ENCODE data around the gene CHIT1. TPM values are rescaled to one million over a fixed set of nuclear protein-coding genes. Genes with fewer than 3 reads are reported as not detected.

The CHIT1 gene
- total RNA-seq, 2 experiments from 2014 or later: 0.15 to 0.55 TPM

- Mint-ChIP-seq H3K27me3 (no peaks in the 10 kb centered on the region), H3K36me3 (ENCODE audit: low read depth) (no peaks in the 10 kb centered on the region), H3K4me3 (no peak overlapping the region), H3K27ac (no peak overlapping the region), H3K9me3 (no peaks in the 10 kb centered on the region), H3K4me1 (no peaks in the 10 kb centered on the region)
- POLR2A ChIA-PET: no interaction called here
- CTCF ChIA-PET: interaction anchor here (1.1 to 3.8 kb wide), 15 partner anchors 9 to 139 kb away, joined by 3 to 44 read pairs (median 6); no protein-coding TSS in a partner anchor
- no peak for DNase-seq
Measured at GRCh38 chr1:203173011-203173555, 56.4 kb downstream of the CHIT1 start.

- ChIA-PET POLR2A (no interaction called here), CTCF (interaction anchor here (0.6 to 3.8 kb wide), 22 partner anchors 9 to 413 kb away, joined by 3 to 44 read pairs (median 4); no protein-coding TSS in a partner anchor)
- no peak overlapping the region for H3K27ac Mint-ChIP-seq
- H3K27me3 Mint-ChIP-seq: no peaks in the 10 kb centered on the region
- no peaks in the 10 kb centered on the region for H3K4me1 Mint-ChIP-seq
- H3K36me3 Mint-ChIP-seq (ENCODE audit: low read depth): no peaks in the 10 kb centered on the region
- no peak overlapping the region for H3K4me3 Mint-ChIP-seq
- no peaks in the 10 kb centered on the region for H3K9me3 Mint-ChIP-seq
- peak; percentile 64 for DNase-seq
Measured at GRCh38 chr1:203172184-203173010, 57.1 kb downstream of the CHIT1 start.

GRCh38 chr1:203171341-203172183 is 57.9 kb downstream of the CHIT1 start:
- ChIA-PET CTCF (interaction anchor here (0.8 to 3.8 kb wide), 16 partner anchors 8 to 150 kb away, joined by 3 to 44 read pairs (median 5); no protein-coding TSS in a partner anchor), POLR2A (no interaction called here)
- Mint-ChIP-seq H3K4me3 (no peak overlapping the region), H3K27me3 (no peaks in the 10 kb centered on the region), H3K36me3 (ENCODE audit: low read depth) (no peaks in the 10 kb centered on the region), H3K9me3 (no peaks in the 10 kb centered on the region), H3K4me1 (no peaks in the 10 kb centered on the region), H3K27ac (no peak overlapping the region)
- no peak for DNase-seq

GRCh38 chr1:203170625-203171330 is 58.7 kb downstream of the CHIT1 start:
- CTCF ChIA-PET: interaction anchor here (1.1 to 3.8 kb wide), 3 partner anchors 23 to 131 kb away, joined by 3 to 44 read pairs (median 16); no protein-coding TSS in a partner anchor
- no peaks in the 10 kb centered on the region for H3K36me3 Mint-ChIP-seq (ENCODE audit: low read depth)
- POLR2A ChIA-PET: no interaction called here
- no peaks in the 10 kb centered on the region for H3K4me1 Mint-ChIP-seq
- DNase-seq: no peak
- H3K27ac Mint-ChIP-seq: no peak overlapping the region
- no peaks in the 10 kb centered on the region for H3K27me3 Mint-ChIP-seq
- H3K4me3 Mint-ChIP-seq: no peak overlapping the region
- H3K9me3 Mint-ChIP-seq: no peaks in the 10 kb centered on the region

- H3K9me3 Mint-ChIP-seq: no peaks in the 10 kb centered on the region
- no peaks in the 10 kb centered on the region for H3K4me1 Mint-ChIP-seq
- no peaks in the 10 kb centered on the region for H3K36me3 Mint-ChIP-seq (ENCODE audit: low read depth)
- no peak overlapping the region for H3K27ac Mint-ChIP-seq
- H3K4me3 Mint-ChIP-seq: no peak overlapping the region
- ChIA-PET CTCF (interaction anchor here (1.1 to 3.8 kb wide), 2 partner anchors 52 to 130 kb away, joined by 3 to 44 read pairs; no protein-coding TSS in a partner anchor), POLR2A (no interaction called here)
- no peak for DNase-seq
- peaks cover 5% of the 10 kb centered on the region for H3K27me3 Mint-ChIP-seq
Measured at GRCh38 chr1:203169770-203170520, 59.5 kb downstream of the CHIT1 start.

- POLR2A ChIA-PET: no interaction called here
- Mint-ChIP-seq H3K36me3 (ENCODE audit: low read depth) (no peaks in the 10 kb centered on the region), H3K4me3 (no peak overlapping the region), H3K27ac (no peak overlapping the region), H3K4me1 (peaks cover 4% of the 10 kb centered on the region), H3K27me3 (peaks cover 9% of the 10 kb centered on the region), H3K9me3 (no peaks in the 10 kb centered on the region)
- CTCF ChIA-PET: no interaction called here
- DNase-seq: no peak
Measured at GRCh38 chr1:203168991-203169390, 60.5 kb downstream of the CHIT1 start.

GRCh38 chr1:203168256-203168786 is 61.2 kb downstream of the CHIT1 start:
- POLR2A ChIA-PET: no interaction called here
- Mint-ChIP-seq H3K9me3 (no peaks in the 10 kb centered on the region), H3K4me3 (no peak overlapping the region), H3K4me1 (peaks cover 5% of the 10 kb centered on the region), H3K27ac (no peak overlapping the region), H3K36me3 (ENCODE audit: low read depth) (no peaks in the 10 kb centered on the region), H3K27me3 (peaks cover 11% of the 10 kb centered on the region)
- CTCF ChIA-PET: no interaction called here
- DNase-seq: no peak

GRCh38 chr1:203167913-203168200 is 61.6 kb downstream of the CHIT1 start:
- no peak overlapping the region for H3K4me3 Mint-ChIP-seq
- ChIA-PET POLR2A (no interaction called here), CTCF (no interaction called here)
- DNase-seq: no peak
- H3K27me3 Mint-ChIP-seq: peaks cover 12% of the 10 kb centered on the region
- peaks cover 5% of the 10 kb centered on the region for H3K4me1 Mint-ChIP-seq
- H3K9me3 Mint-ChIP-seq: no peaks in the 10 kb centered on the region
- H3K36me3 Mint-ChIP-seq (ENCODE audit: low read depth): no peaks in the 10 kb centered on the region
- H3K27ac Mint-ChIP-seq: no peak overlapping the region

GRCh38 chr1:203167026-203167912 is 62.2 kb downstream of the CHIT1 start:
- DNase-seq: no peak
- POLR2A ChIA-PET: no interaction called here
- H3K4me3 Mint-ChIP-seq: no peak overlapping the region
- CTCF ChIA-PET: interaction anchor here (1.3 to 1.4 kb wide), 2 partner anchors 49 to 128 kb away, joined by 5 to 7 read pairs; no protein-coding TSS in a partner anchor
- peaks cover 16% of the 10 kb centered on the region for H3K27me3 Mint-ChIP-seq
- H3K27ac Mint-ChIP-seq: no peak overlapping the region
- no peaks in the 10 kb centered on the region for H3K9me3 Mint-ChIP-seq
- H3K4me1 Mint-ChIP-seq: peaks cover 5% of the 10 kb centered on the region
- H3K36me3 Mint-ChIP-seq (ENCODE audit: low read depth): no peaks in the 10 kb centered on the region

- peaks cover 5% of the 10 kb centered on the region for H3K4me1 Mint-ChIP-seq
- no peaks in the 10 kb centered on the region for H3K9me3 Mint-ChIP-seq
- ChIA-PET CTCF (interaction anchor here (0.8 to 1.4 kb wide), 4 partner anchors 49 to 161 kb away, joined by 3 to 7 read pairs (median 4); no protein-coding TSS in a partner anchor), POLR2A (no interaction called here)
- peaks cover 18% of the 10 kb centered on the region for H3K27me3 Mint-ChIP-seq
- no peaks in the 10 kb centered on the region for H3K36me3 Mint-ChIP-seq (ENCODE audit: low read depth)
- peak; percentile 18 for DNase-seq
- H3K27ac Mint-ChIP-seq: no peak overlapping the region
- no peak overlapping the region for H3K4me3 Mint-ChIP-seq
Measured at GRCh38 chr1:203166192-203166940, 63.1 kb downstream of the CHIT1 start.
